NCI-H2227 (cell line): ENCODE measurements around the gene OR11G2.
"Not testable (repeated sequence)": the region's sequence is repeated elsewhere in the genome, so short reads cannot be mapped to it uniquely, and the experiment has no call there.

Experiments
- DNase-seq: peaks from one replicate; lab custom pipeline; 2025; ENCODE audit not compliant: unreplicated experiment; lab: John Stamatoyannopoulos, UW

Gene OR11G2

GRCh38 chr14:20190596-20190995 is at the start of gene OR11G2:
OR11G2 (plus strand) TSS chr14:20190896; CDS start chr14:20197438, 6,542 bp downstream.
- DNase-seq = no peak

- no peak for DNase-seq
These were observed 46.8 kb upstream of the OR11G2 start for GRCh38 chr14:20143911-20144310.

- no peak for DNase-seq
These were observed 45.9 kb upstream of the OR11G2 start for GRCh38 chr14:20144820-20145219.

GRCh38 chr14:20164462-20164861 is 26.2 kb upstream of the OR11G2 start:
- DNase-seq = no peak

GRCh38 chr14:20167091-20167490 is 23.6 kb upstream of the OR11G2 start:
- no peak for DNase-seq

GRCh38 chr14:20169852-20170251 is 20.8 kb upstream of the OR11G2 start:
- not testable (repeated sequence) for DNase-seq

GRCh38 chr14:20174205-20174604 is 16.5 kb upstream of the OR11G2 start:
- not testable (repeated sequence) for DNase-seq

- no peak for DNase-seq
These were observed 14.4 kb upstream of the OR11G2 start for GRCh38 chr14:20176330-20176729.

- no peak for DNase-seq
These were observed 13.2 kb upstream of the OR11G2 start for GRCh38 chr14:20177433-20177974.

- DNase-seq = no peak
These were observed 11.5 kb upstream of the OR11G2 start for GRCh38 chr14:20179218-20179617.

GRCh38 chr14:20179880-20180279 is 10.8 kb upstream of the OR11G2 start:
- DNase-seq = no peak

- no peak for DNase-seq
These were observed 10.2 kb upstream of the OR11G2 start for GRCh38 chr14:20180486-20180885.

- DNase-seq = no peak
These were observed 6.5 kb upstream of the OR11G2 start for GRCh38 chr14:20184181-20184580.

GRCh38 chr14:20191396-20191795 is 700 bp downstream of the OR11G2 start:
- no peak for DNase-seq

GRCh38 chr14:20194101-20194500 is 3.4 kb downstream of the OR11G2 start:
- DNase-seq = no peak

GRCh38 chr14:20195170-20195569 is 4.5 kb downstream of the OR11G2 start:
- DNase-seq = not testable (repeated sequence)

- DNase-seq = no peak
These were observed 5.2 kb downstream of the OR11G2 start for GRCh38 chr14:20195911-20196310.

- DNase-seq = no peak
These were observed 6.8 kb downstream of the OR11G2 start for GRCh38 chr14:20197459-20197858.

- no peak for DNase-seq
These were observed 8.3 kb downstream of the OR11G2 start for GRCh38 chr14:20198991-20199390.

- DNase-seq = no peak
These were observed 14.0 kb downstream of the OR11G2 start for GRCh38 chr14:20204721-20205120.

- no peak for DNase-seq
These were observed 18.9 kb downstream of the OR11G2 start for GRCh38 chr14:20209595-20209994.

GRCh38 chr14:20212406-20212805 is 21.7 kb downstream of the OR11G2 start:
- DNase-seq = not testable (repeated sequence)

- no peak for DNase-seq
These were observed 24.5 kb downstream of the OR11G2 start for GRCh38 chr14:20215196-20215595.
